G401 (cell line): ENCODE results near the gene MYL6. TPM values are rescaled to one million over a fixed set of nuclear protein-coding genes. Genes with fewer than 3 reads are reported as not detected.
"Not testable (repeated sequence)": the region's sequence is repeated elsewhere in the genome, so short reads cannot be mapped to it uniquely, and the experiment has no call there.

Experiments used
- DNase-seq: peaks from one replicate; pipeline ENCODE4 v3.0.0-alpha.2; 2015; ENCODE audit warnings: low spot score
- in situ Hi-C: cut with HindIII; loops from 2 replicates; pipeline ENCODE4 v1.10.0; 2016; ENCODE audit warnings: low sequenced_read_pairs, mixed read lengths
- total RNA-seq: library from RNA; depleted of rRNA; stranded (reverse); fragments of >200 nt; shearing (Covaris generic); gene quantifications from 2 replicates; pipeline ENCODE4 v1.2.3, GENCODE V29; 2014

The MYL6 gene
- total RNA-seq, 1 experiment from 2014 or later, result 1,669 TPM

DNA sequence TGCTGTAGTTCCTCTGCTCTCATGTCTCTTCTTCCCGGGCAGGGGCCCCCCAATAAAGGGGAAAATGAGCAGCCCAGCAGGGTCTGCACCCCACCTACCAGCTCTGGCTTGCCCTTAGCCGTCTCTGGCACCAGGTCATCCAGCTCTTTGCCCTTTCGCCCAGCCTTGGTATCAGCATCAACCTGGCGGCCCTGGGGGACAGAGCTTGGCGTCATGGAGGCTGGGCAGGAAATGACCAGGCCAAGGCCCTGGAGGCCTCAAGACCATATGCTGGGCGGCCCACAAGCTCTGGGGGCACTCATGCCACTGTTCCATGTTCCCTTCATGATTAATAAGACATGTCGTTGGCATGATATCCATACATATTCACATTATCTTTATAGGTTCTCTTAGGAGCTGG lies 14.7 kb downstream of the MYL6 start:
- in situ Hi-C loops, result no loop called here
- no peak for DNase-seq

DNA sequence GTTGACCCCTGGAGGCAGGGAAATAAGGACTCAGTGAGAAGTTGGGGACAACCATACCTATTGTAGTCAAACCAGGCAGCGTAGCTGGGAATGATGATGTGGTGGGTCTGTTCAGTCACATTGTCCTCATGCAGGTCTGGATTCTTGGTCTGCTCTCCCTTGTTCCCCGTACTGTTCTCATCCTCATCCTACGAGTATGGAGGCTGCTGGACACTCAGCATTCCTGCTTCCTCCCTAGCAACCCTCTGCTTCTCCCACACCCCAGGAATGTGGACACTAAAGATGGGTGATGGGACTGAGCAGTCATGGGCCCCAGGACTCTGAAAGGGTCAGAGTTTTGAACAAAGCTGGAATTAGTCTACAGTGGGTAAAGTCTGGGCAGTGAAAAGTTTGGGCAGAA lies 20.2 kb downstream of the MYL6 start:
- DNase-seq, result no peak
- in situ Hi-C loops, result no loop called here

DNA sequence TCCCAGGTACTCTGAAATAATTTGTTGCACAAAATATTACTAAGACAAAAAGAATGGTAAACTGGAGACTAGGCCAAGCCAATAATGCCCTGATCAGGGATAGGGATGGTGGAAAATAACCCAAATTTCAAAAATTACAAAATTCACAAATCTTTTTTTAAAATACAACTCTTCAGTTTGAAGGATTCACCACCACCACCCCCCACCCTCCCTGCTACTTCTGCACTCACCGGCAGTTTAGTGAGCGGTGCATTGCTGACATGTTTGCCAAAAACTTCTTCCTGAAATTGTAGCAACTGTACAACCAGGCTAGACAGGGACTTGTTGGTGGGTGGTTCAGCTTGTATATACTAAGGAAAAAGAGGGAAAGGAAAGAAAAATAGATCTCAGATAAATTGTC lies 28.8 kb downstream of the MYL6 start:
- in situ Hi-C loops, result no loop called here
- DNase-seq, result no peak

DNA sequence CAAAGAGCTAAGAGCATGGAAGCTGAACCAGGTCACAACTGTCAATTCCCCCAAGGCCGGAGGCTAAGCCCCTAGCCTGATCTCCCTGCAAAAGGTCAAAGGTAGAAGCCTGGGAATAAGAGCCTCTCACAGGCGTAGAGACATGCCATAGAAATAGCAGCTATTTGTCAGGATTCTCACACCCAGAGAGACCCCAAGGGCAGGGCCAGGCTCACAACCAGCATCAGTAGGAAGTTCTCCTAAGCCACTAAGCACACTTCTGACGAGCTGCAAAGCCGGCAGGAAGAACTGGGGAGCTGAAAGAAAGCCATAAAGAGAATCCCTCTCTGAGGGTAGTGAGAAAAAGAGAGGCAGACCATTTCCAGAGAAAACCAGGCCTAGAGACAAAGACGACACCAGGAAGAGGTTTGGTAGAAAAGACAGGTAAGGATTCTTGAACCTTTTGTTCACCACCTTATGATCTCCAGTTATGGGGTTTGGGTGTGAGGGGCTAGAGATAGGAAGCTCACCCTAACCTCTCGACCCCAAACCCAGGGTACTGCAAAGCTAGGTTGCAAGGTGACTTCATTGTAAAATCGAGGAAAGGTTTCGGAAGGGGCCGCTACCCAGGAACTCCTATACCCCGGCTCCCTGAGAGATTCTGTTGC lies 30.1 kb downstream of the MYL6 start:
- no peak for DNase-seq
- in situ Hi-C loops, result no loop called here

DNA sequence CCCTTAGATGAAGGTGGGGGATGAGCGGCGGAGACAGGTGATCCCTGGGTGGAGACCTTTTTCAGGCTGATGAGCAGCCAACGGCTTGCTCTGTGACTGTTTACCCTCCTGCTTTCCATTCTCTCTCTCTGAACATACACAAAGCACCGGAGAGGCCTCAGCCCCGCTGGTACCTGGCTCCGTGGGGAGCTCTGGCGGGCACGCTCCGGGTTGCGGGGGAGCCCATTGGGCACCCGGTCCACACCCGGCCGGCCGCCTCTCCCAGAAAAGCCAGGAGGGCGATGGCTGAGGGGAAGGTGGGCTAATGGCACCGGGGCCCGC lies 30.6 kb downstream of the MYL6 start:
- DNase-seq, result peak; percentile 29
- in situ Hi-C loops, result no loop called here

DNA sequence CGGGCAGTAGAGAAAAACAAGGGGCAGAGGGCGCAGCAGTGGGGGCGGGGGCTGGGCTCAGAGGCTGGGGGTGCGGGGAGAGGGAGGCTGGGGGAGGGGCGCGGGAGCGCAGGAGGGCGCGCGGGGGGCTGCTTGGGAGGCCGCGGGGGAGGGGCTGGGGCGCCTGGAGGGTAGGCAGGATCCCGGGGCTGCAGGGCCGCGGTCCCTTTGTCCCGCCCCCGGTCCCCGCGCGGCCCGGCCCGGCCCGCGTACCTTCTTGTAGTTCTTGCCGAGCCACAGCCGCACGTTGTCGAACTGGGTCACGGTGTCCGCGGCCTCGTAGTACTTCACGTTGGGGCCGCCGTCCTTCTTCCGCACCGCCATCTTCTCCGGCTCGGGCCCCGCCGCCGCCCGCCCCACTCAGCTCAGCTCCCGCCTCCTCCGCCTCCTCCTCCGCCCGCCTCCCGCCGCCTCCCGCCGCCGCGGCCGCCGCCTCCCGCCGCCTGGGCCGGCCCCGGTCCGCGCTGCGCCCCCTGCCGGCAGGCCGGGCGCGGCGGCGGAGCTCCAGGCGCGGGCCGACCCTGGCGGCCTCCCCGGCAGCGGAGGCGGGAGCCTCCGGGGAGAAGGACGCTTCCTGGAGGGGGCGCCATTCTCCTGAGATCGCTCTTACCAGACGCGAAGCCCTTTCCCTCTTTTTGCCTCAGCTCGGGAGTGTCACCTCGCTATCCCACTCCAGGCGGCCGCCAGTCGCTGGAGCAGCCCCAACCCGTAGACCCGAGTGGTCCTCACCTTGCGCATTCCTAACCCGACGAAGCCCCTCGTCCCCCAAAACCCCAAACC lies 31.1 kb downstream of the MYL6 start, which contains the start of gene SMARCC2:
Gene SMARCC2 (minus strand): TSS at position 385 of the 819 bp plus-strand sequence. CDS start 22 bp downstream, at position 363.
- peak; percentile 83 for DNase-seq
- in situ Hi-C loops, result no loop called here

DNA sequence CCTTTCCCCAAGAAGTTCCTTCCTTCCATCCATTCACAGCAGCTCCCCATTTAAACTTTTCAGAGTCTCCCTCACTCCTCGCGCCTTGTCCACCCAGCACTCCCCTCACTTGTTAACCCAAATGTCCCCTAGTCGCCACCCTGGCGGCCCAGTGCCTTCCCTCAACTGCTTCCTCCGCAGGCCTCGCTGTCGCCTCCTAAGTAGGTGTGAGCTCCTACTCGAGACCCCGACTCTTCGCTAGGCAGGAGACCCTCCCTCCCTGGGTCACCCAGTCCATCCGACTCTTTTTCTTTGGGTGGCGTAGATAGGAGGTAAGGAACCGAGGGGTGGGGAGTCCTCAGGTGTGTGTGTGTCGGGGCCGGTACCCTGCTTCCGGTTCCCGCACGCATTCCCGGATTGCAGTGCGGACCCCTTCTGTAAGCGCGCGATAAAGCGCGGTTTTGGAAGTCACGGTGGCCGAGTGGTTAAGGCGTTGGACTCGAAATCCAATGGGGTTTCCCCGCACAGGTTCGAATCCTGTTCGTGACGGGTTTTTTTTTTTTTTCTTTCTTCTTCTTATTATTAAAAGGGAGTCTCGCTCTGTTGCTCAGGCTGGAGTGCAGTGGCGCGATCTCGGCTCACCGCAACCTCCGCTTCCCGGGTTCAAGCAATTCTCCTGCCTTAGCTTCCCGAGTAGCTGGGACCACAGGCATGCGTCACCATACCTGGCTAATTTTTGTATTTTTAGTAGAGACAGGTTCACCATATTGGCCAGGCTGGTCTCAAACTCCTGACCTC lies 31.9 kb downstream of the MYL6 start:
- in situ Hi-C loops, result loop anchor here (5.0 kb wide), 1 partner anchor 73 kb away; the partner anchor contains the start of genes RPL41 and ZC3H10
- peak; percentile 85 for DNase-seq

DNA sequence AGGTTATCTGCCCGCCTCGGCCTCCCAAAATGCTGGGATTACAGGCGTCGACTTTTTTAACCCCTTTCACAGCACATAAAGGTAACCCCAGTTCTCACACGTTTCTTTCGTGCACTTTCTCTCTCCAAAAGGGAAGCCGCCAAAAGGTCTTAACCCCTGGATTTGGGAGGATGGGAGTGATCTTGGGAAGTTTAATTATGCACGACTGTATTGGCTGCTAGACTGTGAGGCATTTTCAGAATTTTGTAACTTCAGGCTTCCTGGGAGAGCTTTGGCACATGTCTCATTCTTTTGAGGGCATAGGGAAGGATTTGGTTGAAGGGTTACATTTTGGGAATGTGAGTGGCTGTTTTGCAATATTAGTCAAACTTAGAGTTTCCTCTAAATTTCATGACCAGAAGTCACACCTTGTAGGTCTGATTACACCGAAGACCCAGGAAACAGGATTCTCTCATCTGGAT lies 32.6 kb downstream of the MYL6 start:
- in situ Hi-C loops, result loop anchor here (5.0 kb wide), 1 partner anchor 73 kb away; the partner anchor contains the start of genes RPL41 and ZC3H10
- peak; percentile 21 for DNase-seq

DNA sequence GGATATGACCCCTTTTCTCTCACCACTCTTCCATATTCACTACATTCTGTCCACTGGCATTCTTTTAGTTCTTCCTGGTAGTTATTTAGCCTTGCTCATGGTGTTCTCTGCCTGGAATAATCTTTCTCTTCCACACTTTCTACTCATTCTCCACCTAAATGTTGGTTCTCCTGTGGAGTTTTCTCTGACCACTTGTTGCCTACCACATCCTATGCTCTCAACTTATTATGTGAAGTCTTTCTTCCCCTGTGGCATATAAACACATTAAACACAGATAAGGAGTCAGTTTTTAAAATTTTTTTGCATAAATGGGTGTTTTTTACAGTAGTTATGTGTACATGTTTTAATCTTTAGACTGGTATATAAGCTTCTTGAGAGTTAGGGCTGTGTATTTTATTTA lies 34.4 kb downstream of the MYL6 start:
- no peak for DNase-seq
- in situ Hi-C loops, result loop anchor here (5.0 kb wide), 1 partner anchor 75 kb away; the partner anchor contains the start of genes RPL41 and ZC3H10

DNA sequence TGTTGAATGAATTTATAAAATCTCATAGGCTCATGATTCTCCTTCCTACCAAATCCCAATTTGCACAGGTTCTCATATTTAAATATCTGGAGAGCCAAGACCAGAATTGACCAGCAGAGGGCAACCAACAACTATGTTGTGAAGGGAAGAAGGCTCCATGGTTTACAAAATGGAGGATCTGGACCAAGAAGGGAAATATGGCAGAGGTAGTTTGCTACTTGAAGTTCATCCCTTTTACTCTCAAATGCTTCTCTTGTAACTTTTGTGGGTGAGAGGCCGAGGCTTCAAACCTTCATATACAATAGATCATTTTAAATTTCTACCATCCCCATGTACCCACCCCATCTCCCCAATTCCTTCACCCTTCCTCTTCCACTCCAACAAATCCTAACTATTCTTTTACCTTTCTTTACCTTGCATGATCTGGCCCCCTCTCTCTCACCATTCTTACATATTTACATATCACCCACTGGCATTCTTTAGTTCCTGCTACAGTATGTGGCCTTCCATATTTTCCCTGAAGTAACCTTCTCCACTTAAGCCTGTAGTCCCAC lies 34.9 kb downstream of the MYL6 start:
- in situ Hi-C loops, result loop anchor here (5.0 kb wide), 1 partner anchor 76 kb away; the partner anchor contains the start of genes RPL41 and ZC3H10
- peak; percentile 89 for DNase-seq

DNA sequence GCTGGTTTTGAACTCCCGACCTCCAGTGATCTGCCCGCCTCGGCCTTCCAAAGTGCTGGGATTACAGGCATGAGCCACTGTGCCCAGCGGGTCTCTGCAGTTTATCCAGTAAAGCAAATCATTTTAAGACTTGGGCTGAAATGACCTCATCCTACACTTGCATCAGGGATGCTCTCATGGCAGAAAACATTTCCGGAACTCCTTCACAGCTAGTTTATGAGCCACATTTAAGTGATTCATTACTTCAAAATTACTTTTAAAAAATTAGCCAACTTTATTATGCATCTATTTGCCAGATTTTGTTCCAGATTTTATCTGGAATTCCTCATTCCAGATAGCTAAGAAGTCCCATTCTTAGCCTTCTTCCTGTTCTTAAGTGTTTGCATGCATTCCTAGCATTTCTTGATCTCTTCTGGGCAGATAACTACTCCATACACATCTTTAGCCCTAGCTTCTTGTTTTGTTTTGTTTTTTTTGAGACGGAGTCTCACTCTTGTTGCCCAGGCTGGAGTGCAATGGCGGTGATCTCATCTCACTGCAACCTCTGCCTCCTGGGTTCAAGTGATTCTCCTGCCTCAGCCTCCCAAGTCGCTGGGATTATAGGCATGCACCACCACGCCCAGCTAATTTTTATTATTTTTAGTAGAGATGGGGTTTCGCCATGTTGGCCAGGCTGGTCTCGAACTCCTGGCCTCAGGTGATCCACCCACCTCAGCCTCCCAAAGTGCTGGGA lies 38.8 kb downstream of the MYL6 start:
- in situ Hi-C loops, DNase-seq: not testable (repeated sequence)

DNA sequence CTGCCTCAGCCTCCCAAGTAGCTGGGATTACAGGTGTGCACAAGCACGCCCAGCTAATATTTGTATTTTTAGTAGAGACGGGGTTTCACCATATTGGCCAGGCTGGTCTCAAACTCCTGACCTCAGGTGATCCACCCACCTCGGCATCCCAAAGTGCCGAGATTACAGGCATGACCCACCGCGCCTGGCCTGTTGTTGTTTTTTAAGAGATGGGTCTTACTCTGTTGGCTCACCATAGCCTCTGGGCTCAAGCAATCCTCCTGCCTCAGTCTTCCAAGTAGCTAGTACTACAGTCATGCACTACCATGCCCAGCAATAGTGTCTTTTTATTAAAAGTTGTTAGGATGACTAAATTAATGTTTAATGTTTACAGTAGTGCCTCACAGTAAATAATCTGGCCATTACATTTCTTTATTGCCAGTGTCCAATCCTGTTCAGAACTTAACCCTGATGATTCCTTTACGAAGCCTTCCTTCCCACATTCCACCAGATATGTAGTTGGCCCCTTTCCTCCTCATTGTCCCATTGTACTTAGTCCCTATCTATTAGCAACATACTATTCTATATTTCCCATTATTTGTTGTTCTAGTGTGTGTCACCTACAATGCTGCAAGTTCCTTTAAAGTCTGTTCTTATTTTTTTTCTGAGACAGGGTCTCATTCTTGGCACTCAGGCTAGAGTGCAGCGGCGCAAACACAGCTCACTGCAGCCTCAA lies 39.9 kb downstream of the MYL6 start:
- no peak for DNase-seq
- in situ Hi-C loops, result no loop called here

DNA sequence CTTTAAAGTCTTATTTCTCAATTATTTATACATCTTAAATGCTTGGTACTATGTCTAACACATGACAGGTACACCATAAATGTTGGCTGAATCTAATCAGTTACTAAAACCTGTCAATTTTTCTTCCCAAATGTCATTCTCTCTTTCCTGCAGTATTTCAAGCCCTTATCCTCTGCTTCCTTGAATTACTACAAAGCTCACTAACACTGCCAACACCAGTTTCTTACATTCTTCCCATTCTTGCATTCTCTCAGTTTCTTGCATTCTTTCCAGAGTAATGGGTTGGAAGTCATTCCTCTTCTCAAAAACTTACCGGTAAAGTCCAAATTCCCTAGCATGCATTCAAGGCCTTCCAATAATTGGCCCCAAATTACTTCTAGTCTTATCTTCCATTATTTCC lies 40.7 kb downstream of the MYL6 start:
- no peak for DNase-seq
- in situ Hi-C loops, result no loop called here

DNA sequence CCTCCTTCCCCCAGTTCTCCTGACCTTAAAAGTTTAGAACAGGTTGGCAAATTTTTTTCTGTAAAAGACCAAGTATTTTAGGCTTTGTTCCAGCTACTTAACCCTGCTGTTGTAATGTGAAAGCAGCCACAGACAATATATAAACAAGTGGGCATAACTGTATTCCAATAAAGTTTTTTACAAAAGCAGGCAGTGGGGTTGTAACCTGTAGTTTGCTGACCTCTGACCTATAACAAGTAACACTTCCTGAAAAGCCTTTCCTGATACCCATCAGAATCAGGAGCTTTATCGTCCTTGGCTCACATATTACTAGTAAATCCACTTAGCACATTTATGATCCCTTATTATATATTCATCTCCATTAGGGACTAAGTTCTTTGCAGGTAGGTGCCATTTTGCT lies 44.2 kb downstream of the MYL6 start:
- no peak for DNase-seq
- in situ Hi-C loops, result loop anchor here (10.0 kb wide), 1 partner anchor 92 kb away; no protein-coding TSS in a partner anchor

DNA sequence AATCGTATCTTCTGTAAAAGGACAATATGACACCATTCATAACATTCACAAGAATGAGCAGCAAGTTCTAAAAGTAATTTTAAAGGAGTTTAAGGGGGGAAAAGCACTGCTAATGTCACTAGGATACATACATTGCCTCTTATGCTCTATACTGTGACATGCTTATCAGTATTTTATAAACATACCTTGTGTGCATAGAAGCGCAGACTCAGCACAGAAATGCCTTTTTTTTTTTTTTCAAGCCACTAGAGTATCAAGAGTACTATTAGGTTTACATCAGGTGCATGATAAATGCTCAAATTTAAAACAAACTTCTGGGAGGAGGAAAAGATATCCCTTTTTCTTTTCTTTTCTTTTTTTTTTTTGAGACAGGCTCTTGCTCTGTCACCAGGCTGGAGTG lies 44.7 kb downstream of the MYL6 start:
- in situ Hi-C loops, result loop anchor here (10.0 kb wide), 1 partner anchor 92 kb away; no protein-coding TSS in a partner anchor
- no peak for DNase-seq

DNA sequence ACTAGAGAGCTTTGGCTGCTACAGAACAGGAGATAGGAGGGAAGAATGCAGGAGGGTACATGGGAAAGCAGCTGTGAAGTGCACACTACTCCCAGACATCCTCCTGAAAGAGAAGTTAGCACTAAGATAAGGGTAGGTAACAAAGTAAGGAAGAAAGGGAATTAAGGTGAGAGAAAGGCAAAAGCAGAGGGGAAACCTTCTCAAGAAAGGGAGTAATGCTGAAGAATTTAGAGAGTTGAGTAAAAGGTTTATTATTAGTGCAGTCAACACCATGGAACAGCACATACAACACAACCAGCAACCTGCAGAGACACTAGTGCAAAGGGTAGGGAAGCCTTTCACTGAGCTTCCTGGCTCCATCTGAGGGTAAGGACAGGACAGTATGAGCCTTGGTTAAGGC lies 46.1 kb downstream of the MYL6 start:
- DNase-seq, result no peak
- in situ Hi-C loops, result loop anchor here (10.0 kb wide), 1 partner anchor 91 kb away; no protein-coding TSS in a partner anchor

DNA sequence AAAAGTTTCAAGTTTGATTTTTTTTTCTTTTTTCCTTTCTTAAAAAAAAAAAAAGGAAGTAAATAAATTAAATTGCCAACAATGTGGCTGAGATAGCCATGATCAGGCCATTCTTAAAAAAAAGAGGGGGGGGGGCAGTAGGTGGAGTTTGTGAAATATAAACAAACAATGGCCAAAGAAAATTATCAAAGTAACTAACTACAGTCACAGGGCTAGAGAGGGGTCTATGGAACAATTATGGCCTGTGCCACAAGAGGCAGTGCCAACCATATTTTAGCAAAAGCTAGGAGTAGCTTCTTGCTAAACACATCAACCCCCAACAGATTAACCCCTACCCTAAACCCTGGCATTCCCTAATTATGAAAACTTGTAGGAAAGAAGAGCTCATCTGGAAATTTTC lies 47.3 kb downstream of the MYL6 start:
- no peak for DNase-seq
- in situ Hi-C loops, result loop anchor here (10.0 kb wide), 1 partner anchor 89 kb away; no protein-coding TSS in a partner anchor
